IPS-20b (cell line): ENCODE data around the gene SPIN2A.
"Not testable (repeated sequence)": the region's sequence is repeated elsewhere in the genome, so short reads cannot be mapped to it uniquely, and the experiment has no call there.

Experiments
- H3K27ac ChIP-seq: one replicate; pipeline ENCODE4 v1.5.1; 2013; ENCODE audit warnings: low read length
- H3K27me3 ChIP-seq: 2 replicates; pipeline ENCODE4 v1.6.1; 2013; ENCODE audit warnings: mild to moderate bottlenecking, low read length, inconsistent platforms; ENCODE audit not compliant: insufficient read depth
- H3K36me3 ChIP-seq: 2 replicates; pipeline ENCODE4 v1.6.1; 2013; ENCODE audit warnings: low read depth, mild to moderate bottlenecking, inconsistent platforms, low read length, moderate library complexity; ENCODE audit not compliant: insufficient read depth
- H3K4me1 ChIP-seq: 2 replicates; pipeline ENCODE4 v1.6.1; 2013; ENCODE audit warnings: mild to moderate bottlenecking, control low read depth, inconsistent platforms, low read length, moderate library complexity; ENCODE audit not compliant: insufficient read depth
- H3K4me3 ChIP-seq: 2 replicates; pipeline ENCODE4 v1.5.1; 2013; ENCODE audit warnings: mild to moderate bottlenecking, low read length, inconsistent platforms
- H3K9ac ChIP-seq: 2 replicates; pipeline ENCODE4 v1.6.1; 2013; ENCODE audit warnings: low read depth, mild to moderate bottlenecking, inconsistent platforms, low read length, moderate library complexity
- H3K9me3 ChIP-seq: 2 replicates; pipeline ENCODE4 v1.6.1; 2013; ENCODE audit warnings: mild to moderate bottlenecking, low read depth, low read length, inconsistent platforms; ENCODE audit not compliant: insufficient read depth

The SPIN2A gene

GRCh38 chrX:57137073-57137472 is at the start of gene SPIN2A:
Gene SPIN2A, minus strand, starts transcription at chrX:57137397. Its CDS starts 800 bp downstream, at chrX:57136597.
- H3K27me3 ChIP-seq, result not testable (repeated sequence)
- H3K9ac ChIP-seq, result peak within 1 kb of the TSS; percentile 71; the same call in 1 of the 2 replicates

DNA sequence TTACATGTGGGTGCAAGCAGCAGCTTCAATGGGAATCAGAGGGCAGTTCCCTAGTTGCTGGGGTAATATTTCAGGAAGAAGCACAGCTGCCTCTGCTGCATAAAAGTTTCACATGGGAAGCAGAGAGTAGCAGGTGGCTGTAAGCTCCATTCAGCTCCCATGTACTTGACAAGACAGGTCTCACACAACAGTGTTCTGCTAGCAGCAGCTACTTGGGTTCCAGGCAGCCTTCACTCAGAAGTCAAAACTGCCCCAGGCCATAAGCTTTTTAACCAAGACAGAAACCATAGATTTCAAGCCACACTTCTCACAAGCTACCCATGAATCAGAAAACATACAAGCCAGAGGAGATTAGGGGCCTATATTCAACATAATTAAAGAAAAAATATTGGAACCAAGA is 41.4 kb upstream of the SPIN2A start:
- peaks cover 21% of the 10 kb centered on the region; the same call in 1 of the 2 replicates for H3K4me1 ChIP-seq
- no peak overlapping the region for H3K4me3 ChIP-seq
- no peak overlapping the region for H3K9ac ChIP-seq
- H3K27me3 ChIP-seq, result no peaks in the 10 kb centered on the region
- no peaks in the 10 kb centered on the region for H3K9me3 ChIP-seq
- H3K27ac ChIP-seq, result no peak overlapping the region
- no peaks in the 10 kb centered on the region for H3K36me3 ChIP-seq

More at GRCh38 chrX:57137073-57137472, at the start of gene SPIN2A:
- H3K9me3 ChIP-seq, H3K36me3 ChIP-seq, H3K4me1 ChIP-seq: not testable (repeated sequence)
- peak within 1 kb of the TSS; percentile 70 for H3K27ac ChIP-seq
- H3K4me3 ChIP-seq, result peak within 1 kb of the TSS; percentile 68; the same call in 1 of the 2 replicates

DNA sequence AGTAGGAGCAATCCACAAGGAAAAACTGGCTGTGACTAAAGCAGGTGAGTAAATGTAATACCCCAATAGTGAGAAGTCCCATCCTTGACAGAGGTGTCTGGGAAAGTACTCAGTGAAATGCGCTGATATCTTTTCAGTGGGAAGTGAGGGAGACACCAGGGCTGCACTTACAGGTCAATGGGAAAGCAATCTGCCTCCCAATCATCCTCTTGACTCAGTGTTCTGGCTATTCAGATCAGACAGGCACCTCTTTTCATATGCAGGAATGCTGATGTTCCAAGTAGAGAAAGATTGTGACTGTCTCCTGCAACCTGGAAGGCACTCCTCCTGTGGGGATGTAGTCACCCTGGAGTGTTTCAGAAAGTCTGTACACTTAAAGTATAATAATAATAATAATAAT is 39.9 kb upstream of the SPIN2A start:
- Histone ChIP-seq H3K9ac (peak overlapping the region; percentile 27; the same call in 1 of the 2 replicates), H3K9me3 (no peaks in the 10 kb centered on the region), H3K27ac (peak overlapping the region; percentile 32), H3K4me3 (peak overlapping the region; percentile 45; the same call in 1 of the 2 replicates), H3K36me3 (no peaks in the 10 kb centered on the region), H3K4me1 (peaks cover 21% of the 10 kb centered on the region; the same call in 1 of the 2 replicates), H3K27me3 (no peaks in the 10 kb centered on the region)

DNA sequence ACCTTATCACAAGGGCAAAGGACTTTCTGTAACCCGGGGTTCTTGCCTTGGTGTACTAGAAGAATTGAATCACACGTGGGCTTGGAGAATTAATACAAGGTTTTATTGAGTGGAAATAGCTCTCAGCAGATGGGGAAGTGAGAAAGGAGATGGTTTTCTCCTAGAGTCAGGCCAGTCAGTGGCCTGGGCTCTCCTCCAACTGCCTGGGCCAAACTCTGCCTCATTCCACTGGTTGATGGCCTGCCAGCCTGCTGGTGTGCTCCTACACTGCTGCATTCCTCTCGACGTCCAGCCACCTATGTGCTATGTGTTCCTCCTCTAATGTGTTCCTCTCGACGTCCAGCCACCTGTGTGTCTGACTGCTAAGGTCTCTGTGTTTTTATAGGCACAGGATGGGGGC is 35.3 kb upstream of the SPIN2A start:
- H3K36me3 ChIP-seq, result no peaks in the 10 kb centered on the region
- no peaks in the 10 kb centered on the region for H3K27me3 ChIP-seq
- H3K9me3 ChIP-seq, result no peaks in the 10 kb centered on the region
- peaks cover 17% of the 10 kb centered on the region; the same call in 1 of the 2 replicates for H3K4me1 ChIP-seq
- no peak overlapping the region for H3K9ac ChIP-seq
- no peak overlapping the region for H3K4me3 ChIP-seq
- no peak overlapping the region for H3K27ac ChIP-seq

DNA sequence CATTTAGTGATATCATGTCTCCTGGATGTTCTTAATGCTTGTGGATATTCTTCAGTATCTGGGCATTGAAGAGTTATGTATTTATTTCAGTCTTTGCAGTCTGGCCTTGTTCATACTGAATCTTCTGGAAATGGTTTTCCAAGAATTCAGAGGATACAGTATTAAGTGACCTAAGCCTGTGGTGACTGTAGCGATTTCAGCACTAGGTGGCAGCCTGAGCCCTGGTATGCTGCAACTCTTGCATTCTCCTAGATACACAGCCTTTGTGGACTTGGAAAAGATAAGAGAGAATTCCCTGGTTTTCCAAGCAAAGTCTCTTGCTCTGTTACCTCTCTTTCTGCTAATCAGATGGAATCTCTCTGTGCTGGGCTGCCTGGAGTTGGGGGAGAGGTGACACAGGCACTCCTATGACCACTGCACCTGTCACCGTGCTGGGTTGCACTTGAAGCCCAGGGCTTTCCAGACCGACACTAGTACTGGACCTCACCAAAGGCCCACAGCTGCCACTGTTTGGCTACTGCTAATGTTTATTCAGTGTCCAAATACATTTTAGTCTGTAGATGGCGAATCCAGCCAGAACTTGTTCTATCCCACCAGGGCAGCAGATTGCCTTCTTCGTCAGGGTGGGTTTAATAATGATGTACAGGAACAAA is 19.3 kb upstream of the SPIN2A start:
- Histone ChIP-seq H3K4me1 (peaks cover 8% of the 10 kb centered on the region; the same call in 1 of the 2 replicates), H3K27me3 (no peaks in the 10 kb centered on the region), H3K9ac (no peak overlapping the region), H3K9me3 (peaks cover 8% of the 10 kb centered on the region; the same call in 1 of the 2 replicates), H3K27ac (no peak overlapping the region), H3K4me3 (no peak overlapping the region), H3K36me3 (no peaks in the 10 kb centered on the region)

DNA sequence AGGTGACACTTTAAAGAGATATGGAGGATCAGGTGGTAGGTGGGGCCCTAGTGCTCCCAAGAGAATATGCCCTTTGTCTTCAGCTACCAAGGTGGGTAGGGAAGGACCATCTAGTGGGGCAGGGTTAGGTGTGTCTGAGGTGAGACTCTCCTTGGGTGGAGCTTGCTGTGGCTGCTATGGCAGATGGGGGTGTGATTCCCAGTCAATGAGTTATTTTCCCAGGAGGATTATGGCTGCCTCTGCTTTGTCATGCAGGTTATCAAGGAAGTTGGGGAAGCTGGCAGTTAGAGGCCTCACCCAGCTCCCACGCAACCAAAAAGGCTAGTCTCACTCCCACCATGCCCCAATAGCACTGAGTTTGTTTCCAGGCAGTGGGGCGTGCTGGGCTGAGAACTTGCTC is 18.0 kb upstream of the SPIN2A start:
- Histone ChIP-seq H3K4me3 (no peak overlapping the region), H3K27me3 (no peaks in the 10 kb centered on the region), H3K36me3 (no peaks in the 10 kb centered on the region), H3K4me1 (peaks cover 8% of the 10 kb centered on the region; the same call in 1 of the 2 replicates), H3K9ac (no peak overlapping the region), H3K9me3 (peaks cover 8% of the 10 kb centered on the region; the same call in 1 of the 2 replicates), H3K27ac (no peak overlapping the region)

GRCh38 chrX:57152222-57152621 is 15.0 kb upstream of the SPIN2A start:
- H3K27me3 ChIP-seq, H3K9me3 ChIP-seq, H3K4me1 ChIP-seq, H3K36me3 ChIP-seq, H3K4me3 ChIP-seq, H3K27ac ChIP-seq, H3K9ac ChIP-seq: not testable (repeated sequence)

- no peak overlapping the region for H3K9ac ChIP-seq
- no peaks in the 10 kb centered on the region for H3K36me3 ChIP-seq
- no peaks in the 10 kb centered on the region; the same call in 1 of the 2 replicates for H3K4me1 ChIP-seq
- H3K27me3 ChIP-seq, result no peaks in the 10 kb centered on the region
- no peak overlapping the region for H3K4me3 ChIP-seq
- H3K27ac ChIP-seq, result no peak overlapping the region
- H3K9me3 ChIP-seq, result no peaks in the 10 kb centered on the region
Measured at GRCh38 chrX:57138674-57139073, 1.5 kb upstream of the SPIN2A start.

GRCh38 chrX:57137501-57137900 is 304 bp upstream of the SPIN2A start:
- Histone ChIP-seq H3K9ac (peak overlapping the region; percentile 71; the same call in 1 of the 2 replicates), H3K27me3 (no peaks in the 10 kb centered on the region), H3K4me3 (peak overlapping the region; percentile 68; the same call in 1 of the 2 replicates), H3K4me1 (no peaks in the 10 kb centered on the region; the same call in 1 of the 2 replicates), H3K9me3 (no peaks in the 10 kb centered on the region), H3K36me3 (no peaks in the 10 kb centered on the region), H3K27ac (peak overlapping the region; percentile 70)

GRCh38 chrX:57136589-57136988 is 608 bp downstream of the SPIN2A start:
- not testable (repeated sequence) for H3K27ac ChIP-seq, H3K9ac ChIP-seq
- H3K4me3 ChIP-seq, result peak overlapping the region; percentile 68; the same call in 1 of the 2 replicates

DNA sequence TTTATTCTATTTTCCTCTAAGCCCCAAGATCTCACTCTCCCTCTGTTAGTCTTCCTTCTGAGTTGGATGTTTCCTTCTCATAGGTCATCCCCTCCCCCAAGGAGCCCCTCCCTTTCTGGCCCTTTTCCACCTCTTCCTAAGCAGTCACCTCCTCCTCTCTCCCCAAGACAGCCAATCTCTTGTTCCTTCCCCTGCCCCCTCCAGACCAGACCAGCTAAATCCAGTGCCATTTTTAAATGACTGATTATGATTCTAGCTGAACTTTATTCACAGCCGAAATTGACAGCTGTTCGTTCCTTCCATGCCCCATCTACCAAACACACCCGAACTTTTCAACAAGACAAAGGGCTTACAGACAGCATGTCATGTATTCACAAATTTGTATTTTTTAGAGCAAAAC is 1.9 kb downstream of the SPIN2A start:
- no peaks in the 10 kb centered on the region for H3K36me3 ChIP-seq
- H3K9me3 ChIP-seq, result no peaks in the 10 kb centered on the region
- H3K4me1 ChIP-seq, result no peaks in the 10 kb centered on the region; the same call in 1 of the 2 replicates
- no peak overlapping the region for H3K4me3 ChIP-seq
- no peak overlapping the region for H3K27ac ChIP-seq
- no peaks in the 10 kb centered on the region for H3K27me3 ChIP-seq
- H3K9ac ChIP-seq, result no peak overlapping the region

More at GRCh38 chrX:57136589-57136988, 608 bp downstream of the SPIN2A start:
- H3K27me3 ChIP-seq, H3K4me1 ChIP-seq, H3K36me3 ChIP-seq, H3K9me3 ChIP-seq: not testable (repeated sequence)

GRCh38 chrX:57134702-57135101 is 2.5 kb downstream of the SPIN2A start:
- Histone ChIP-seq H3K4me3 (no peak overlapping the region), H3K36me3 (no peaks in the 10 kb centered on the region), H3K27me3 (no peaks in the 10 kb centered on the region)

More at GRCh38 chrX:57134702-57135101, 2.5 kb downstream of the SPIN2A start:
- no peaks in the 10 kb centered on the region; the same call in 1 of the 2 replicates for H3K4me1 ChIP-seq
- no peak overlapping the region for H3K9ac ChIP-seq
- no peak overlapping the region for H3K27ac ChIP-seq
- no peaks in the 10 kb centered on the region for H3K9me3 ChIP-seq
